Liver (tissue), 9 donors: Measurements from ENCODE around the gene GNAT1. TPM values are rescaled to one million over a fixed set of nuclear protein-coding genes. Genes with fewer than 3 reads are reported as not detected.
A peak's percentile ranks its signal among the peaks of the same experiment; 100 is the strongest.

ENCODE experiments used
- DNase-seq: peaks from one replicate; pipeline ENCODE4 v3.0.0-alpha.2; 2017; ENCODE audit warnings: low spot score
- H3K27ac ChIP-seq, 2 donors: one replicate each; pipeline ENCODE4 v1.7.0; 2013; ENCODE audit warnings: inconsistent platforms in 2 of 2, low read length in 2 of 2, control low read depth in 1 of 2, low read depth in 1 of 2, mild to moderate bottlenecking in 1 of 2
- H3K27me3 ChIP-seq, 4 donors: one replicate each; pipeline versions ENCODE4 v1.6.1 to v1.7.0; 2013; ENCODE audit warnings: low read length in 3 of 4, inconsistent platforms in 1 of 4, mild to moderate bottlenecking in 1 of 4, moderate library complexity in 1 of 4; ENCODE audit not compliant: control insufficient read depth in 4 of 4, insufficient read depth in 4 of 4
- H3K36me3 ChIP-seq, 4 donors: one replicate each; pipeline versions ENCODE4 v1.6.1 to v1.7.0; 2013; ENCODE audit warnings: low read length in 3 of 4, mild to moderate bottlenecking in 3 of 4, low read depth in 1 of 4, moderate library complexity in 1 of 4; ENCODE audit not compliant: control insufficient read depth in 4 of 4, insufficient read depth in 3 of 4
- H3K4me1 ChIP-seq, 4 donors: one replicate each; pipeline versions ENCODE4 v1.6.1 to v1.7.0; 2013; ENCODE audit warnings: low read length in 3 of 4, mild to moderate bottlenecking in 3 of 4, moderate library complexity in 1 of 4; ENCODE audit not compliant: control insufficient read depth in 4 of 4, insufficient read depth in 4 of 4
- H3K4me3 ChIP-seq, 3 donors: one replicate each; pipeline versions ENCODE4 v1.6.1 to v1.7.0; 2013; ENCODE audit warnings: low read length in 3 of 3, control low read depth in 1 of 3, low read depth in 1 of 3, mild to moderate bottlenecking in 1 of 3
- H3K9ac ChIP-seq, 2 donors: one replicate each; pipeline ENCODE4 v1.7.0; 2013; ENCODE audit warnings: low read length in 2 of 2, mild to moderate bottlenecking in 2 of 2, moderate library complexity in 2 of 2, control low read depth in 1 of 2, low read depth in 1 of 2
- H3K9me3 ChIP-seq, 4 donors: one replicate each; pipeline versions ENCODE4 v1.6.1 to v1.7.0; 2013; ENCODE audit warnings: low read length in 3 of 4; ENCODE audit not compliant: control insufficient read depth in 4 of 4
- ATF3 ChIP-seq: IDR thresholded peaks from 2 replicates; pipeline ENCODE4 v1.6.1; 2016; ENCODE audit warnings: antibody characterized with exemption
- CTCF ChIP-seq: fragments of 150-350 bp; IDR thresholded peaks from 2 replicates; pipeline ENCODE4 v1.5.1; 2017; ENCODE audit warnings: improper control_type of control experiment, low read depth, low read length; ENCODE audit not compliant: missing input control
- EGR1 ChIP-seq, 2 donors: IDR thresholded peaks; 2 replicates each; pipeline ENCODE4 v1.6.1; 2016 to 2018; ENCODE audit warnings: antibody characterized with exemption in 2 of 2, low read depth in 2 of 2
- FOXA1 ChIP-seq: IDR thresholded peaks from 2 replicates; pipeline ENCODE4 v1.6.1; 2016; ENCODE audit warnings: antibody characterized with exemption
- FOXA2 ChIP-seq: IDR thresholded peaks from 2 replicates; pipeline ENCODE4 v1.6.1; 2016; ENCODE audit warnings: antibody characterized with exemption
- GABPA ChIP-seq, 2 donors: IDR thresholded peaks in 1 of 2; conservative IDR thresholded peaks in 1 of 2; 2 replicates each; pipeline ENCODE4 v1.6.1; 2016; ENCODE audit warnings: antibody characterized with exemption in 2 of 2, mild to moderate bottlenecking in 1 of 2, moderate library complexity in 1 of 2
- HNF4A ChIP-seq, 2 donors: conservative IDR thresholded peaks; 2 replicates each; pipeline ENCODE4 v1.6.1; 2016; ENCODE audit warnings: antibody characterized with exemption in 2 of 2, mild to moderate bottlenecking in 2 of 2
- HNF4G ChIP-seq: IDR thresholded peaks from 2 replicates; pipeline ENCODE4 v1.6.1; 2016; ENCODE audit warnings: antibody characterized with exemption
- JUND ChIP-seq, 2 donors: IDR thresholded peaks; 2 replicates each; pipeline ENCODE4 v1.6.1; 2016; ENCODE audit warnings: antibody characterized with exemption in 2 of 2
- MAX ChIP-seq: IDR thresholded peaks from 2 replicates; pipeline ENCODE4 v1.6.1; 2016; ENCODE audit warnings: antibody characterized with exemption
- NR2F2 ChIP-seq: IDR thresholded peaks from 2 replicates; pipeline ENCODE4 v1.6.1; 2016; ENCODE audit warnings: antibody characterized with exemption
- RAD21 ChIP-seq, 2 donors: IDR thresholded peaks; 2 replicates each; pipeline ENCODE4 v1.6.1; 2016; ENCODE audit warnings: antibody characterized with exemption in 2 of 2, mild to moderate bottlenecking in 2 of 2
- REST ChIP-seq: IDR thresholded peaks from 2 replicates; pipeline ENCODE4 v1.6.1; 2016; ENCODE audit warnings: antibody characterized with exemption, mild to moderate bottlenecking
- RXRA ChIP-seq, 2 donors: IDR thresholded peaks; 2 replicates each; pipeline ENCODE4 v1.6.1; 2017 to 2018; ENCODE audit warnings: antibody characterized with exemption in 2 of 2, mild to moderate bottlenecking in 1 of 2
- SP1 ChIP-seq: IDR thresholded peaks from 2 replicates; pipeline ENCODE4 v1.6.1; 2018; ENCODE audit warnings: antibody characterized with exemption, mild to moderate bottlenecking
- TAF1 ChIP-seq: conservative IDR thresholded peaks from 2 replicates; pipeline ENCODE4 v1.6.1; 2016; ENCODE audit warnings: antibody characterized with exemption, mild to moderate bottlenecking
- YY1 ChIP-seq: IDR thresholded peaks from 2 replicates; pipeline ENCODE4 v1.6.1; 2016; ENCODE audit warnings: antibody characterized with exemption, mild to moderate bottlenecking
- ZBTB33 ChIP-seq: IDR thresholded peaks from 2 replicates; pipeline ENCODE4 v1.6.1; 2016; ENCODE audit warnings: antibody characterized with exemption
- WGBS: extraction: QIAGEN DNeasy Blood & Tissue Kit; methylation state at CpG from one replicate; pipeline ENCODE4 v1.1.7; 2013; 5-methylcytosine and 5-hydroxymethylcytosine counted together
- polyA plus RNA-seq, 2 donors: library from polyadenylated mRNA; stranded (reverse) in 1 of 2; unstranded in 1 of 2; fragments of 200-250 nt in 1 of 2; fragments of >200 nt in 1 of 2; fragmentation: Nextera tagmentation in 1 of 2; extraction: Ambion mirVana in 1 of 2; gene quantifications; one replicate each; pipeline versions ENCODE4 v1.2.1 to v1.2.3, GENCODE V29; 2013 to 2015
- total RNA-seq, 2 donors: library from RNA; depleted of rRNA; stranded (reverse); fragments of >200 nt; gene quantifications; one replicate each; pipeline ENCODE4 v1.2.3, GENCODE V29; 2014
- donor health status: healthy.
- donor health status: healthy.
- donor health status: healthy.
- donor health status: healthy.
- donor health status: healthy.

Gene GNAT1
- total and polyA plus RNA-seq, 4 donors, result 0.08 TPM; not detected in 3

GRCh38 chr3:50194903-50195500 lies 3.6 kb downstream of the GNAT1 start:
- Histone ChIP-seq H3K9ac (peak overlapping the region; percentile 73 to 75), H3K27me3 (no peaks in the 10 kb centered on the region), H3K4me1 (peaks cover 13 to 55% (median 37%) of the 10 kb centered on the region in 4 donors), H3K36me3 (no peaks in the 10 kb centered on the region), H3K4me3 (peak overlapping the region in 2 of 3 donors; percentile 47 to 59), H3K27ac (peak overlapping the region; percentile 97 to 99), H3K9me3 (no peaks in the 10 kb centered on the region)
- TF ChIP-seq REST (peak; percentile 25), JUND (IDR thresholded peaks at IDR 0.05) (no peak), YY1 (peak; percentile 10)
- WGBS, result 31% methylated on average over 14 of the region's 14 CpGs
- DNase-seq, result peak; percentile 71

- H3K27ac ChIP-seq, result peak overlapping the region; percentile 97 to 99
- H3K36me3 ChIP-seq, result no peaks in the 10 kb centered on the region
- H3K4me3 ChIP-seq, result peak overlapping the region in 2 of 3 donors; percentile 45 to 47
These were observed 4.3 kb downstream of the GNAT1 start for GRCh38 chr3:50195501-50196252.

More at GRCh38 chr3:50195501-50196252, 4.3 kb downstream of the GNAT1 start:
- DNase-seq, result peak; percentile 63
- TF ChIP-seq RXRA (IDR thresholded peaks at IDR 0.05) (peak; percentile 94 to 97), TAF1 (no peak), JUND (IDR thresholded peaks at IDR 0.05) (no peak), FOXA1 (peak; percentile 41), ZBTB33 (no peak), SP1 (peak; percentile 100), FOXA2 (no peak), MAX (peak; percentile 79), REST (peak; percentile 72), EGR1 (IDR thresholded peaks at IDR 0.05; ENCODE audit: low read depth in 2 of 2) (peak; percentile 93 to 94), GABPA (IDR thresholded peaks at IDR 0.05 in 1 of 2, conservative IDR thresholded peaks at IDR 0.05 in 1 of 2) (no peak), CTCF (no peak), HNF4A (conservative IDR thresholded peaks at IDR 0.05) (peak; percentile 96 to 97), ATF3 (peak; percentile 1), RAD21 (IDR thresholded peaks at IDR 0.05) (peak; percentile 23 to 49), NR2F2 (no peak), YY1 (peak; percentile 80), HNF4G (peak; percentile 90)
- Histone ChIP-seq H3K9me3 (no peaks in the 10 kb centered on the region), H3K27me3 (no peaks in the 10 kb centered on the region), H3K4me1 (peaks cover 13 to 55% (median 37%) of the 10 kb centered on the region in 4 donors), H3K9ac (peak overlapping the region; percentile 73 to 75)
- whole genome bisulfite sequencing, result 30% methylated on average over 4 of the region's 4 CpGs
